HepG2 (cell line): ENCODE measurements around the gene MAN2A1. TPM values are rescaled to one million over a fixed set of nuclear protein-coding genes. Genes with fewer than 3 reads are reported as not detected.

Experiments
- NFYB ChIP-seq: sonication (generic); formaldehyde crosslinking; IDR thresholded peaks from 2 replicates; pipeline ENCODE4 v1.4.0; 2020; ENCODE audit warnings: missing genetic modification reagents
- PCBP2 ChIP-seq: fragments of 200-400 bp; formaldehyde crosslinking; optimal IDR thresholded peaks from 2 replicates; pipeline ENCODE3; 2018; ENCODE audit warnings: low read length, low read depth; ENCODE audit not compliant: poor library complexity, severe bottlenecking
- RARG ChIP-seq: sonication (generic); formaldehyde crosslinking; IDR thresholded peaks from 2 replicates; pipeline ENCODE4 v1.4.0; 2020; ENCODE audit warnings: low read depth, mild to moderate bottlenecking, missing genetic modification reagents
- SALL2 ChIP-seq: sonication (generic); formaldehyde crosslinking; IDR thresholded peaks from 2 replicates; pipeline ENCODE4 v1.8.1; 2023; ENCODE audit warnings: mild to moderate bottlenecking, missing genetic modification reagents, inconsistent platforms
- TBX2 ChIP-seq: sonication (generic); formaldehyde crosslinking; IDR thresholded peaks from 2 replicates; pipeline ENCODE4 v1.5.0; 2020; ENCODE audit warnings: missing genetic modification reagents, mild to moderate bottlenecking, borderline replicate concordance
- ZNF850 ChIP-seq: sonication (generic); formaldehyde crosslinking; conservative IDR thresholded peaks from 2 replicates; pipeline ENCODE4 v1.9.0; 2021; ENCODE audit warnings: mild to moderate bottlenecking, missing genetic modification reagents
- polyA plus RNA-seq, 8 experiments: library from polyadenylated mRNA; depleted of rRNA in 3 of 8; stranded (reverse) in 7 of 8; unstranded in 1 of 8; fragments of >200 nt; fragmentation: Illumina TruSeq in 4 of 8; extraction: Trizol in 4 of 8; gene quantifications; 2 replicates each; pipeline versions ENCODE4 v1.2.1 to v1.2.3, GENCODE V29; 2011 to 2016; ENCODE audit warnings: low read depth in 4 of 8, missing spikeins in 1 of 8, mixed read lengths in 1 of 8; ENCODE audit not compliant: insufficient read depth in 1 of 8
- total RNA-seq, 5 experiments: library from RNA; depleted of rRNA; stranded (reverse); fragments of >200 nt; fragmentation: Illumina TruSeq; extraction: Trizol; gene quantifications; 2 replicates each; pipeline ENCODE4 v1.2.3, GENCODE V29; 2016; ENCODE audit warnings: low read depth in 1 of 5
- TF ChIP-seq, protein P1 (sequence below): sonication (generic); formaldehyde crosslinking; IDR thresholded peaks from 2 replicates; pipeline ENCODE4 v1.8.0; 2022; ENCODE audit warnings: missing genetic modification reagents, mild to moderate bottlenecking, borderline replicate concordance
- TF ChIP-seq, protein P2 (sequence below), 2 experiments: IDR thresholded peaks; 2 replicates each; pipeline ENCODE4 v1.6.1; 2011 to 2012; ENCODE audit warnings: low read length in 2 of 2, borderline replicate concordance in 1 of 2, low read depth in 1 of 2, mild to moderate bottlenecking in 1 of 2, moderate library complexity in 1 of 2

Gene MAN2A1
- total and polyA plus RNA-seq, 2 of the 13 experiments (the other 11 are each of a cell fraction or from before 2014, with no cell fraction given): 56.2 to 80.5 TPM

DNA sequence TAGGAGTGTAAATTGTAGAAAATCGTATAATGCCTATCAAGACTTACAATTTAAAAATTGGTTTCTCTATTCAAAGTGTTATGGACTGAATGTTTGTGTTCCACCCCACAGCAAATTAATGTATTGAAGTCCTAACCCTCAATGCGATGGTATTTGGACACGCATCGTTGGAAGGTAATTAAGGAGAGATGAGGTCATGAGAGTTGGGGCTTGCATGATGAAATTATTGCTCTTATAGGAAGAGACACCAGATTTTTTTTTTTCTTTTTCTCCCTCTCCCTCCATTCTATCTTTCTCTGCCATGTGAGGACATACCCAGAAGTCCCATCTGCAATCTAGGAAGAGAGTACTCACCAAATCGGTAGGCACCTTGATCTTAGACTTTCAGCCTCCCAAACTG, 189.2 kb downstream of the MAN2A1 start (continued):
- TF ChIP-seq, protein P1, sequence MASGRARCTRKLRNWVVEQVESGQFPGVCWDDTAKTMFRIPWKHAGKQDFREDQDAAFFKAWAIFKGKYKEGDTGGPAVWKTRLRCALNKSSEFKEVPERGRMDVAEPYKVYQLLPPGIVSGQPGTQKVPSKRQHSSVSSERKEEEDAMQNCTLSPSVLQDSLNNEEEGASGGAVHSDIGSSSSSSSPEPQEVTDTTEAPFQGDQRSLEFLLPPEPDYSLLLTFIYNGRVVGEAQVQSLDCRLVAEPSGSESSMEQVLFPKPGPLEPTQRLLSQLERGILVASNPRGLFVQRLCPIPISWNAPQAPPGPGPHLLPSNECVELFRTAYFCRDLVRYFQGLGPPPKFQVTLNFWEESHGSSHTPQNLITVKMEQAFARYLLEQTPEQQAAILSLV (CRISPR knock-in tag): no peak
- TF ChIP-seq PCBP2 (no peak), ZNF850 (CRISPR knock-in tag) (no peak), RARG (CRISPR knock-in tag) (no peak), NFYB (no peak), SALL2 (no peak), TBX2 (CRISPR knock-in tag) (no peak)
- TF ChIP-seq, protein P2, sequence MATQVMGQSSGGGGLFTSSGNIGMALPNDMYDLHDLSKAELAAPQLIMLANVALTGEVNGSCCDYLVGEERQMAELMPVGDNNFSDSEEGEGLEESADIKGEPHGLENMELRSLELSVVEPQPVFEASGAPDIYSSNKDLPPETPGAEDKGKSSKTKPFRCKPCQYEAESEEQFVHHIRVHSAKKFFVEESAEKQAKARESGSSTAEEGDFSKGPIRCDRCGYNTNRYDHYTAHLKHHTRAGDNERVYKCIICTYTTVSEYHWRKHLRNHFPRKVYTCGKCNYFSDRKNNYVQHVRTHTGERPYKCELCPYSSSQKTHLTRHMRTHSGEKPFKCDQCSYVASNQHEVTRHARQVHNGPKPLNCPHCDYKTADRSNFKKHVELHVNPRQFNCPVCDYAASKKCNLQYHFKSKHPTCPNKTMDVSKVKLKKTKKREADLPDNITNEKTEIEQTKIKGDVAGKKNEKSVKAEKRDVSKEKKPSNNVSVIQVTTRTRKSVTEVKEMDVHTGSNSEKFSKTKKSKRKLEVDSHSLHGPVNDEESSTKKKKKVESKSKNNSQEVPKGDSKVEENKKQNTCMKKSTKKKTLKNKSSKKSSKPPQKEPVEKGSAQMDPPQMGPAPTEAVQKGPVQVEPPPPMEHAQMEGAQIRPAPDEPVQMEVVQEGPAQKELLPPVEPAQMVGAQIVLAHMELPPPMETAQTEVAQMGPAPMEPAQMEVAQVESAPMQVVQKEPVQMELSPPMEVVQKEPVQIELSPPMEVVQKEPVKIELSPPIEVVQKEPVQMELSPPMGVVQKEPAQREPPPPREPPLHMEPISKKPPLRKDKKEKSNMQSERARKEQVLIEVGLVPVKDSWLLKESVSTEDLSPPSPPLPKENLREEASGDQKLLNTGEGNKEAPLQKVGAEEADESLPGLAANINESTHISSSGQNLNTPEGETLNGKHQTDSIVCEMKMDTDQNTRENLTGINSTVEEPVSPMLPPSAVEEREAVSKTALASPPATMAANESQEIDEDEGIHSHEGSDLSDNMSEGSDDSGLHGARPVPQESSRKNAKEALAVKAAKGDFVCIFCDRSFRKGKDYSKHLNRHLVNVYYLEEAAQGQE (IDR thresholded peaks at IDR 0.05; ENCODE audit: borderline replicate concordance in 1 of 2, low read depth in 1 of 2, low read length in 2 of 2): no peak
